Smooth muscle cell (in vitro differentiated cells): ENCODE data around the gene RNF222. TPM values are rescaled to one million over a fixed set of nuclear protein-coding genes. Genes with fewer than 3 reads are reported as not detected.
"Not testable (repeated sequence)": the region's sequence is repeated elsewhere in the genome, so short reads cannot be mapped to it uniquely, and the experiment has no call there.

ENCODE experiments used
- DNase-seq: peaks from one replicate; lab custom pipeline; 2025; ENCODE audit not compliant: unreplicated experiment; lab: John Stamatoyannopoulos, UW
- H2AFZ ChIP-seq: fragments of 200-600 bp; sonication (generic); 2 replicates; pipeline ENCODE4 v1.6.0; 2016; ENCODE audit warnings: antibody characterized with exemption, low read depth, mild to moderate bottlenecking
- H3F3A ChIP-seq: fragments of 200-600 bp; sonication (generic); 2 replicates; pipeline ENCODE4 v1.6.0; 2017; ENCODE audit warnings: antibody characterized with exemption, low read depth
- H3K27ac ChIP-seq: fragments of 200-600 bp; sonication (generic); 2 replicates; pipeline ENCODE4 v1.5.1; 2016; ENCODE audit warnings: low read depth, mild to moderate bottlenecking
- H3K27me3 ChIP-seq: fragments of 200-600 bp; sonication (generic); 2 replicates; pipeline ENCODE4 v1.6.1; 2016; ENCODE audit warnings: low read depth, mild to moderate bottlenecking
- H3K36me3 ChIP-seq: fragments of 200-600 bp; sonication (generic); 2 replicates; pipeline ENCODE4 v1.5.1; 2016; ENCODE audit warnings: low read depth
- H3K4me1 ChIP-seq: fragments of 200-600 bp; sonication (generic); 2 replicates; pipeline ENCODE4 v1.5.1; 2016; ENCODE audit warnings: low read depth
- H3K4me2 ChIP-seq: fragments of 200-600 bp; sonication (generic); 2 replicates; pipeline ENCODE4 v1.6.0; 2016; ENCODE audit warnings: mild to moderate bottlenecking
- H3K4me3 ChIP-seq: fragments of 200-600 bp; sonication (generic); 2 replicates; pipeline ENCODE4 v1.5.1; 2016; ENCODE audit warnings: mild to moderate bottlenecking
- H3K79me2 ChIP-seq: fragments of 200-600 bp; sonication (generic); 2 replicates; pipeline ENCODE4 v1.6.0; 2016; ENCODE audit warnings: low read depth, mild to moderate bottlenecking
- H3K9ac ChIP-seq: fragments of 200-600 bp; sonication (generic); 2 replicates; pipeline ENCODE4 v1.6.0; 2016; ENCODE audit warnings: low read depth
- H3K9me3 ChIP-seq: fragments of 200-600 bp; sonication (generic); replicated peaks from 2 replicates; pipeline ENCODE4 v1.5.1; 2016; ENCODE audit warnings: low read depth
- H4K20me1 ChIP-seq: fragments of 200-600 bp; sonication (generic); 2 replicates; pipeline ENCODE4 v1.6.0; 2016; ENCODE audit warnings: low read depth
- WGBS: methylation state at CpG from one replicate; pipeline ENCODE4 v1.1.7; 2016; ENCODE audit warnings: low lambda C conversion rate; 5-methylcytosine and 5-hydroxymethylcytosine counted together
- polyA plus RNA-seq: library from polyadenylated mRNA; unstranded; fragments of >200 nt; fragmentation: Nextera tagmentation; extraction: Ambion mirVana; gene quantifications from 2 replicates; pipeline ENCODE4 v1.2.1, GENCODE V29; 2016
- total RNA-seq: library from RNA; depleted of rRNA; stranded (reverse); fragments of >200 nt; gene quantifications from 2 replicates; pipeline ENCODE4 v1.2.3, GENCODE V29; 2014
- TF ChIP-seq, protein P1 (sequence below): fragments of 200-600 bp; sonication (generic); IDR thresholded peaks from 2 replicates; pipeline ENCODE4 v1.5.1; 2017; ENCODE audit warnings: borderline replicate concordance, mild to moderate bottlenecking, antibody characterized with exemption; ENCODE audit not compliant: insufficient read depth, poor library complexity, severe bottlenecking

The RNF222 gene
- total and polyA plus RNA-seq, 2 experiments from 2014 or later, result 0.49 to 0.54 TPM

- TF ChIP-seq, protein P1, sequence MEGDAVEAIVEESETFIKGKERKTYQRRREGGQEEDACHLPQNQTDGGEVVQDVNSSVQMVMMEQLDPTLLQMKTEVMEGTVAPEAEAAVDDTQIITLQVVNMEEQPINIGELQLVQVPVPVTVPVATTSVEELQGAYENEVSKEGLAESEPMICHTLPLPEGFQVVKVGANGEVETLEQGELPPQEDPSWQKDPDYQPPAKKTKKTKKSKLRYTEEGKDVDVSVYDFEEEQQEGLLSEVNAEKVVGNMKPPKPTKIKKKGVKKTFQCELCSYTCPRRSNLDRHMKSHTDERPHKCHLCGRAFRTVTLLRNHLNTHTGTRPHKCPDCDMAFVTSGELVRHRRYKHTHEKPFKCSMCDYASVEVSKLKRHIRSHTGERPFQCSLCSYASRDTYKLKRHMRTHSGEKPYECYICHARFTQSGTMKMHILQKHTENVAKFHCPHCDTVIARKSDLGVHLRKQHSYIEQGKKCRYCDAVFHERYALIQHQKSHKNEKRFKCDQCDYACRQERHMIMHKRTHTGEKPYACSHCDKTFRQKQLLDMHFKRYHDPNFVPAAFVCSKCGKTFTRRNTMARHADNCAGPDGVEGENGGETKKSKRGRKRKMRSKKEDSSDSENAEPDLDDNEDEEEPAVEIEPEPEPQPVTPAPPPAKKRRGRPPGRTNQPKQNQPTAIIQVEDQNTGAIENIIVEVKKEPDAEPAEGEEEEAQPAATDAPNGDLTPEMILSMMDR, result no peak
- 86% methylated on average over 7 of the region's 7 CpGs for WGBS
Measured at GRCh38 chr17:8350339-8350738, 47.3 kb downstream of the RNF222 start.

DNA sequence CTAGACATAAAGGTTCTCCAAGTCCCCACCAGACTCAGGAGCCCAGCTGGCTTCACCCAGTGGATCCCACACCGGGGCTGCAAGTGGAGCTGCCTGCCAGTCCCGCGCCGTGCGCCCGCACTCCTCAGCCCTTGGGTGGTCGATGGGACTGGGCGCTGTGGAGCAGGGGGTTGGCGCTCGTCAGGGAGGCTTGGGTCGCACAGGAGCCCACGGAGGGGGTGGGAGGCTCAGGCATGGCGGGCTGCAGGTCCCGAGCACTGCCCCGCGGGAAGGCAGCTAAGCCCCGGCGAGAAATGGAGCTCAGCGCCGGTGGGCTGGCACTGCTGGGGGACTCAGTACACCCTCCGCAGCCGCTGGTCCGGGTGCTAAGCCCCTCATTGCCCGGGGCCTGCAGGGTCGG is 50.6 kb downstream of the RNF222 start:
- H3K9me3 ChIP-seq, H2AFZ ChIP-seq, H3K9ac ChIP-seq, H3K79me2 ChIP-seq, H3K4me2 ChIP-seq, H3K36me3 ChIP-seq, DNase-seq, H3K4me3 ChIP-seq, H4K20me1 ChIP-seq, H3F3A ChIP-seq, H3K27ac ChIP-seq, H3K4me1 ChIP-seq: not testable (repeated sequence)
- WGBS, result 85% methylated on average over 21 of the region's 25 CpGs
- H3K27me3 ChIP-seq, result peaks cover 17% of the 10 kb centered on the region

More at GRCh38 chr17:8350339-8350738, 47.3 kb downstream of the RNF222 start:
- H3K36me3 ChIP-seq, result no peaks in the 10 kb centered on the region
- DNase-seq, result no peak
- H3K4me3 ChIP-seq, result no peak overlapping the region
- H3K27ac ChIP-seq, result no peak overlapping the region
- H2AFZ ChIP-seq, result no peak overlapping the region
- no peak overlapping the region for H3K9ac ChIP-seq
- H3K27me3 ChIP-seq, result peaks cover 14% of the 10 kb centered on the region
- no peaks in the 10 kb centered on the region for H3K79me2 ChIP-seq
- H3K4me2 ChIP-seq, result no peak overlapping the region
- no peaks in the 10 kb centered on the region for H3K9me3 ChIP-seq
- H4K20me1 ChIP-seq, result no peaks in the 10 kb centered on the region
- H3K4me1 ChIP-seq, result no peaks in the 10 kb centered on the region
- H3F3A ChIP-seq, result no peaks in the 10 kb centered on the region

DNA sequence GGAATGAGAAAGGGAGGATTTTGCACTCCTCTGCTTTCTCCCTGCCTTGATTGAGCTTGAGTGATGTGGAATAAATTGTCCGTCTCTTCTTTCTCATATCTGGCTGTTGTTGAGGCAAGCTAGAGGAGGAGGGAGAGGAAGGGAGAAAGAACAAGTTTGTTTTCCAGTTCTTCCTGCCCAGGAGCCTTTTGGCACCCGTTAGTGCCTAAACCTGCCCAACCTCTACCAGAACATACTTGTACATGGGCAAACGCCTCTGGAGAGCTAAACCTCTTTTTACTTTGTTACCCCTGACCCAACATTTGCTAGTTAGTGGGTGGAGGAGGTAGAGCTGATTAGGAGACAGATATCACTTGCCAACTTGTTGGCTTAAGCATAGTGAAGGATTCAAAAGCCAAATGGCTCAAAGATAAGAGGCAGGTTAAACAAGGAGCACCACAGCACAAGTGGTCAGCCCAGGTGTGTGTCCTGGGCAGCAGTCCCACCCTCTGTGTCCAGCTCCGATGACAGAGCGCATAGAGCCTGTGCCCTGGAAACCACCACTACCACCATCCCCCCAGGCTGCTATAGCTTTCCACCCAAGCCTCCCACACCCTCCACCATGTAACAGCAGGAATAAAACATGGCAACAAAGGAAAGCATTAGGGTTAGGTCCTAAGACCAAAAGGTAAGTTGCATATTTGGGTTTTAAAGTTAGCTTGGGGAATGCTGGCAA is 51.5 kb downstream of the RNF222 start:
- Histone ChIP-seq H3K4me3 (no peak overlapping the region), H3K27me3 (peaks cover 17% of the 10 kb centered on the region), H3K4me2 (no peak overlapping the region), H3K79me2 (no peaks in the 10 kb centered on the region), H4K20me1 (no peaks in the 10 kb centered on the region), H2AFZ (no peak overlapping the region), H3K36me3 (no peaks in the 10 kb centered on the region), H3K4me1 (no peaks in the 10 kb centered on the region), H3K9ac (no peak overlapping the region), H3K9me3 (no peaks in the 10 kb centered on the region), H3F3A (no peaks in the 10 kb centered on the region), H3K27ac (no peak overlapping the region)
- DNase-seq, result no peak
- 88% methylated on average over 5 of the region's 5 CpGs for WGBS
- TF ChIP-seq, protein P1, result no peak

DNA sequence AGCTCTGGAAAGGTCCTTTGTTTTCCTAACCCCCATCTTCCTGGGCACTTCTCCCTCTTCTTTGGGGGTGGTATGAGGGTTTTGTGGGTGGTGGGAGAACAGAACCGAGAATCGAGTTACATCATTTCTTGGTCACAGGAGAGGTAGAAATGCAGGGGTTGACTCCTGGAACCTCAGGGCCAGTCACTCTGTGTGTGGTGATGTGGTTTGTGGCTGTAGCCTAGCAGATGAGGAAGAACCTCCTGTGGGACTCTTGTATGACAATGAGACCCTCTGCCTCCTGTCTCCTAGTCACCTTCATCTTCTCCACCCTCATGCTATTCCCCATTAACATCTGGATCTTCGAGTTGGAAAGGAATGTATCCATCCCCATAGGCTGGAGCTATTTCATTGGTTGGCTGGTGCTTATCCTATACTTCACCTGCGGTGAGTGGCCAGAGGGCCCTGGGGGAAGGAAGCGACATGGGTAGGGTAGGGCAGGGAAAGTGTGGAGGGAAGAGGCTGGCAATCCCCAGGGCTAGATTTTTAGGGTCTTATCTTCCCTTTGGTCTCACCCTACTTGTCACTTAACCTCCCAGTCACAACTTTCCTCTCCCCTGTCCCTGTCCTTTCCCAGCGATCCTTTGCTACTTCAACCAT is 52.5 kb downstream of the RNF222 start:
- no peak overlapping the region for H3K4me2 ChIP-seq
- no peaks in the 10 kb centered on the region for H3K36me3 ChIP-seq
- H3K27ac ChIP-seq, result no peak overlapping the region
- H3K79me2 ChIP-seq, result no peaks in the 10 kb centered on the region
- H3F3A ChIP-seq, result no peaks in the 10 kb centered on the region
- TF ChIP-seq, protein P1, result no peak
- H2AFZ ChIP-seq, result no peak overlapping the region
- WGBS, result 82% methylated on average over 6 of the region's 6 CpGs
- H3K4me1 ChIP-seq, result no peaks in the 10 kb centered on the region
- H3K27me3 ChIP-seq, result peaks cover 17% of the 10 kb centered on the region
- no peak overlapping the region for H3K9ac ChIP-seq
- H3K9me3 ChIP-seq, result no peaks in the 10 kb centered on the region
- no peaks in the 10 kb centered on the region for H4K20me1 ChIP-seq
- DNase-seq, result no peak
- no peak overlapping the region for H3K4me3 ChIP-seq
